Posterior cingulate gyrus (tissue), 11 donors: ENCODE data around the gene PLEKHG7.
"Not testable (repeated sequence)": the region's sequence is repeated elsewhere in the genome, so short reads cannot be mapped to it uniquely, and the experiment has no call there.

Experiments
- DNase-seq, 10 donors: peaks; one replicate each; pipeline versions ENCODE4 v3.0.0 to v3.0.0-alpha.2; 2020 to 2021; ENCODE audit warnings: mixed read lengths in 3 of 10
- intact Hi-C: fragments of 100-400 bp; cut with DNase I; formaldehyde crosslinking; loops from one replicate; pipeline ENCODE4 v1.15.1; 2023

PLEKHG7 gene

GRCh38 chr12:92740411-92740810 lies 37.6 kb downstream of the PLEKHG7 start:
- intact Hi-C loops: no loop called here
- no peak for DNase-seq

- intact Hi-C loops: no loop called here
- no peak for DNase-seq
These were observed 40.2 kb downstream of the PLEKHG7 start for GRCh38 chr12:92743026-92743425.

DNA sequence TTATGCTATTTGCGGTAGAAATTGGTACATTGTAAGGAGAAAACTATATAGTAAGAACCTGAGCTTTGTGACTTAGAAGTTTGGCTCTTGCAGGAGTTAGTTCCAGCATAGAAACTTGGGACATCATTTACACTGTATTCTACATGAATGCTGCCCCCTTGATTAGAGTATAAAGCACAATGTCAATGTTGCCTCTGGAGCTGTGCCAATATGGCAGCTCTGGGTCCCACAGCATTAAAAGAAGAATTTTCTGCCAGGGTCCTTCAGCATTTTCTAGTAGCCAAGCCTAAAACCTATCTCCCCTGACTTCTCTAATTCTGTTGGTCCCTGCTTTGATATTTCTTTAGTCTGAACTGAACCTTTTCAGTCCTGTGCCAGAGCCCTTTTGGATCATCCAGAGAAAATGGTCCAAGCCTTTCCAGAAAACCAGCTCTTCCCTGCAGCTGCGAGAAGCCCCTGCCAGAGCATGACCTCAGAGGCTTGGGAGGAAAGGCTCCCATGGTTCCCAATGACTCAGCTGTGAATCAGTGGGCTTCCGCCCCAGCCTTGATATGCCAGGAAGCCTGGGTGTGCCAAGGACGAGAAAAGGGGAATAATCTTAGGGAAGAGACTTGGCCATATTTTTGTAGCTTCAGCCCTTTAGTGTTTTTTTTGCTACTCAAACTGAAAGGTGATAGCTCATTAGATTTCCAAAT lies 43.2 kb downstream of the PLEKHG7 start:
- DNase-seq: peak in 8 of 10 donors; percentile 21 to 94 (median 70)
- intact Hi-C loops: no loop called here

DNA sequence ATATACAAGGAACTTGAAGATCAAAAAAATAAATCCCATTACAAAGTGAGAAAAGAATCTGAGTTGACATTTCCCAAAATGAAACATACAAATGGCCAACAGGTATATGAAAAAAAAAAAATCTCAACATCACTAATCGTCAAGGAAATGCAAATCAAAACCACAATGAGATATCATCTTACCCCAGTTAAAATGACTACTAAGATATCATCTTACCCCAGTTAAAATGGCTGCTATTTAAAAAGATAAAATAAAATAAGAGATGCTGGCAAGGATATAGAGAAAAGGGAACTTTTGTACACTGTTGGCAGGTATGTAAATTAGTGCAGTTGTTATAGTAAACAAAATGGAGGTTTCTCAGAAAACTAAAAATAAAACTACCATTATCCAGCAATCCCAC lies 44.4 kb downstream of the PLEKHG7 start:
- intact Hi-C loops: no loop called here
- DNase-seq: no peak

DNA sequence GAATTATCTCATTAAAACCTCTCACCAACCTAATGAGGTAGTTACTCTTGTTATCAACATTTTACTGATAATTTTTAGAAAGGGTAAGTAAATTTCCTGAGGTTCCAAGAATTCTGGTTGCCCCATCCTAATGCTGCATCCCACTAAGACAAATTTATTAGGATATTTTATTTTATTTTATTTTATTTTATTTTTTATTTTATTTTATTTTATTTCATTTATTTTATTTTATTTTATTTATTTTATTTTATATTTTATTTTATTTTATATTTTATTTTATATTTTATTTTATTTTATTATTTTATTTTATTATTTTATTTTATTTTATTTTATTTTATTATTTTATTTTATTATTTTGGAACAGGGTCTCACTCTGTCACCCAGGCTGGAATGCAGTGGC lies 46.9 kb downstream of the PLEKHG7 start:
- DNase-seq, intact Hi-C loops: not testable (repeated sequence)

DNA sequence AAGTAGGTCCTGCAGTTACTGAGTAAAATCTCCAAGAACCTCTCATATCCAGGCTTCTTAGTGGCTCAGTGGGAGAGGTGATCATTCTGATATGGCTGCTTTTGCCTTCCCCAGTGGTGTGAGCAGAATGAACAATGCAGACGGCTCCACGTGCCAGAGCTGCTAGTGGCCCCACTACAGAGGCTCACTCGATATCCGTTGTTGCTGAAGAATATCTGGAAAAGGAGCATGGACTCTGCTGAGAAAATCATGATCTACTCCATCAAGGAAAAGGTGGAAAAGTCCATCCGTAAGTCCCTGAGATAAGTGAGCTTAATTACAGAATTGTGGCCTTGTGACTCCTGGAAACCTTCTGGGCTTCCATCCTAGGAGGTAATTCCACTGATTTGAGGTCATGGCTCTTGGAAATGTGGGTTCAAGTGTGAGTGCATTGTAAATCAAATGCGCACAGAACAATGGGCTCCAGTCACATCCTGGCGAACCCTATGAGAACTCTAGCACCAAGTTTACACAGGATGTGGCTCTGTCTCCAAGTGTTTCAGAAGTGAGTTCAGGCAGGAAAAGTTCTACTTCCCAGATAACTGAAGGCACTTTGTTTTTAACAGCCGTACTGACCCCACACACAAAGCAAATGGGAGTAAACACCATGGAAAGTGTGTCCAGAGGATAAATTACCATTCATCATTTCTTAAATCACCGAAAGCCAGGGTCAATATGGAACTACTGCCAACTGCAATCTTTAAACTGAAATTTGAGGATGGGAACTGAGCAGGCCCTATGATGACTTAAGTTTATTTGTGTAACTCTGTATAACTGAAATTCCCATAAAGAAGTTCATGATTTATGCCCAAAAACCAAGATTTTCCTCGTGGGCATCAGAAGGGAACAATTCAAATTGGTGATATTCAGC lies 51.4 kb downstream of the PLEKHG7 start:
- DNase-seq: no peak
- intact Hi-C loops: no loop called here

DNA sequence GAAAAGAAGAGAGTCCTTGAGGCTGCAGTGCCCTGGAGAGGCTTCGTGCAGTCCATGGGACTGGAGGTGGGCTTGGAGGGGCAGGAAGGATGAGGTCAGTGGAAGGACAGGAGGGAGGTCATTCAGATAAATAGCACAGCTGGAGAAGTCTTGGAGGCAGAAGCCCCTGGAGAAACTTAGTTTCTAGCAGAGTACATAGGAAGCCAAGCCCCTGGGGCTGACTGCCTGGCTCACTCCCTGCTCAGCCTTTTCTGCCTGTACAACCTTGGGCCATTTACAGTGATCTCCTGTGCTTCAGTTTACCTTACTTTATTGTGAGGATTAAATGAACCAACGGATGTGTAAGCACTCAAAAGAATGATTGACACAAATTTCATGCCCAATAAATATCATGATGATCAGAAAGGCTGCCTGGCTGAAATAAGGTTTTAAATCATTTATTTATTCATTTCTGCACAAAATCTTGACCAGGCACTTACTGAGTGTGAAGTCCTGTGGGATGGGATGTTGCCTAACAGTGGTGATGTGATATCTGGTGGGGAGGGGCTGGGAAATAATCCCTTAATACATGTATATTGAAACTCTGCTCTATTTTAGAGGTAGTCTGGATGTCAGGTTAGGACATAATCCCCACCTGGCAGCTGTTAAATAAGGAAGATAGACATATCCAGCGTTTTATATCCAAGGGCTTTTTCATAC lies 54.3 kb downstream of the PLEKHG7 start:
- intact Hi-C loops: no loop called here
- DNase-seq: no peak

DNA sequence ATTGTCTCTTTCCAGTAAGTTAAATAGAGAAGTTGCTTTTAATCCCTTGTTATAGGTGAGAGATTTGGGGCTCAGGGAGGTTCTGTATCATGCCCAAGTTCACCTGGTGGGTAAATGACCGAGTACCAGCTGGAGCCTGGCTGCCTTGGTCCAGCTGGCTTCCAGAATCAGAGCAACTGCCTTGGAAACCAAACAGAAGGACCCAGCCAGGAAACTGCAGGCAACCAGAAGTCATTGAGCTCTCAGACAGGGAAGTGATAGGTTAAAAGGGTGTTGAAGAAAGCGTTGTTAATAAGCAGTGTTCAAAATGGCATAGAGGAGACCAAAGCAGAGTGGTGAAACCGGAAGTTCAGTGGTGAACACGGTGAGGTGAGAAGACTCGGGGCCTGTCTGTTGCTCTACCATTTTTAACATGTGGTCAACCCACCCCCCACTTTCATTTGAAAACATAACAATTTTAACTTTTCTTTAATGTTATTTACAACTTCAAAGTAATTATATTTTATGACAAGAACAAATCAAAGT lies 54.9 kb downstream of the PLEKHG7 start:
- DNase-seq: no peak
- intact Hi-C loops: no loop called here

DNA sequence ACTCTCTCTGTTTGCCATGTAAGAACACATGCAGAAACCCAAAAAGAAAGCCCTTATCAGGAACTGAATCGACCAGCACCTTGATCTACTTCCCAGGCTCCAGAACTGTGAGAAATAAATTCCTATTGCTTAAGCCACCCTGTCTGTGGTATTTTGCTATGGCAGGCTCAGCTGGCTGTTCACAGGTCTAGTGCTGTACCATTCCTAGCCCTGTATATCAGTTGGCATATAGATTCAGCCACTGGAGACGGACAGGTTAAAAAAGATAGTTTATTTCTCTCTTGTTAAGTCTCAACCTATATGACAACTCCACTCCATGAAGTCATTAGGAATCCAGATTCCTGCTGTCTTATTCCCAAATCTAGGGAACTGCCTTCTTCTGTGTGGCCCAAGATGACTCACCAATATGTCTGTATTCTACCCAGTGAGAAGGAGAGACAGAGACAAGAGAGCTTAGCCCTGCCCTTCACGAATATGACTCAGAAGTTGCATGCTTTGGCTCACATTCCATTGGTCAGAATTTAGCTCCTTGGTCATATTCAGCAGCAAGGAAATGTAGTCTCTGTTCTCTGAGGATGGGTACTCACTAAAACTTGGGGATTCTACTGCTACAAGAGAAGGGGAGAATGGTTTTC lies 57.0 kb downstream of the PLEKHG7 start:
- intact Hi-C loops: no loop called here

DNA sequence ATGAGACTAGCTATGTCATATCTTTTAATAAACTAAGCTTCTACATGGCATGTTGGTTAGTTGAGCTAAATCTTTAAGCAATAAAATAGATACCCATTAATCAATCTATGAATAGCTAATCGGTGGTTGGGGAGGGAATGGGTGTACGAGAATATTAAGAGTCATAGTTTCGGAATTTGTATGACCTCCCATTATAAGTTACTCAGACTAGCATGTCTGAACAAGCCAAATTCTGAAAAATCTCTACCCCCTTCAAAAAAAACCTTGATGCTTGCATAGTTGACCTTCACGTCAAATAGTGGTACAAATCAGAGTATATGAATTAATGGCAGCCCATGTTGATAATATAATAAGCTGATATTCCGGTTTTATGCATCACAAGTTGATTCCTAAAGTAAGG lies 60.0 kb downstream of the PLEKHG7 start:
- no peak for DNase-seq
- intact Hi-C loops: no loop called here

More for the DNA sequence above, 57.0 kb downstream of the PLEKHG7 start:
- no peak for DNase-seq

DNA sequence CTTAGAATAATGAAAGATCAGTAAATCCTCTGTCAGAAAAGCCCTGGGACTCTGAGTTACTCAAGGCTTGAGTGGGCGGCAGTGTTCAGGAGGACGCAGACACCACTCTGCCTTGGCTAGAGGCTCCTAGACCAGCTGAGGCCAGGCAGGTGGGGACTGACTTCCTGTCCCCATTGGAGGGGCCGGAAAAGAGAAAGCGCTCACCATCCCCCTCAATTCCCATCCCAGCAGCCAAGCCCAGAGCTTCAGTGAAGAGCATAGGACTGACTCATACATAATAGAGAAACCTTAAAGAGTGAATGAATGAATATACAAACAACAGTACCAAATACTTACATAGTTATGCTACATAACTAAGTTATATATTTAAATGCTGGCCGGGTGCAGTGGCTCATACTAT lies 62.0 kb downstream of the PLEKHG7 start:
- intact Hi-C loops: no loop called here
- DNase-seq: no peak

DNA sequence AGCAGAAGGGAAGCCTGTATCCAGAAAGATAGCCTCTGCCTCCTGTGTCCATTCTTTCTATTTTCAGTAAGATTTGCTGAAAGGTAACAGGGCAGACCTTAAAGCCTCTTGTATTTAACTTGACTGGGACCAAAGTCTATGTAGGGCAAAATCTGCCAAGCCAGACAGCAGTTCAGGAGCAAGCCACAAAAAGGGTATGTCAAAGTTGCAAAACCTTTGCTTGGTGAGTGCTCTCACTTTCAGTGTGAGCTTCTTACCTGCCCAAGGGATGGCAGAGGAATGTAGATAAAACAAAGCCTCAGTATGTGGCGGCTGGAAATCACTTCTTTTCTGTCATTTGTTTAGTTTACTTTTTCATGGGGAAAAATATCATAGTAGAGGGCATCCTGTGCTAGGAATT lies 63.1 kb downstream of the PLEKHG7 start:
- no peak for DNase-seq
- intact Hi-C loops: no loop called here

DNA sequence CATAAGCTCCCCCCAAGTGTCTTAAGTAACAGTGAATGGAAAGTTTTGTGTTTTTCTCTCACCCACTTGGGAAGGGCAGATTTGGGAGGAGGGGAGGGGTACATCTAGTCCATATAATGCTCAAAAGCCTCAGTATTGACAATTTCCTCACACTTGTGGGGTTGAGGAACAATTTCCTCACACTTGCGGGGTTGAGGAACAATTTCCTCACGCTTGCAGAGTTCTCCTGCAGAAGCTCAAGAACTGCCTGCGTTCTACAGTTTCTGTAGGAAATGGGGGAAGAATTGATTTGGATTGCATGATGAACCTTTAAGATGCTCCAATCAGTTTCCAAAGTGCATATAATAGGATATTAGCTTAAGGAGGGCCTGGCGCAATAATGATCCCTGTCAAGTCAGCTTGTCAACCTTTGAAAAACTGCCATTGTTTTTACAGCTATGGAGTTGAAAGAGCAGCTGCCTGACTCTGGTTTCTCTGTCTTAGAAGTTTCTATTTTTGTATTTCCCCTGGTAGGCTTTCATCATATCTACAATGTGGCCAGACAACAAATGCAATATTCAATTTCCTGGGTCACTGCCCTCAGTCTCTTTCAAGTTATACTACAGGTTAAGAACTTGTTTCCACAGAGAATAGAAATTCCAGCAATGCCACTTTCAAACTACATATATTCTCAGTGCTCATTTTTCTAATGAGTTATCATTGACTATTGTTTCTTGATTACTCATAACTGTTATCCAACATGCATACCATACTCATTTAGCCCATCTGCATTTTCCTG lies 66.5 kb downstream of the PLEKHG7 start:
- DNase-seq: no peak
- intact Hi-C loops: no loop called here

DNA sequence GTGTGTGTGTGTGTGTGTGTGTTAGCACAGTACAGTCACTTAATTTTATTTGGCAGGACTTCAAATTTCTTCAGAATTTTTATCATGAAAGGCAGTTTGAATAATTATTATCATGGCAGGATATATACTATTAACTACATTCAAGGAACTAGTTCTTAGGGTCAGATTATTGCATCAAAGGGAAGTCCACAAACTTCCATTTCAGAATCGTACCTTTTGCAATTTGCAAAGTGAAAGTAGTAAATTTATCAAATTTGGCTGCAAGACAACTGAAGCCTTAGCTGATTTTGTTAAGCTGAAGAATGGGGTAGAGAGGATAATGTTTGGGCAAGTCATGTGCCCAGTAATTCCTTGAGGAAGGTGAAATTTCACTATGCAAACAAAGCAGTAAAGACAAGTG lies 68.2 kb downstream of the PLEKHG7 start:
- intact Hi-C loops: no loop called here
- no peak for DNase-seq

DNA sequence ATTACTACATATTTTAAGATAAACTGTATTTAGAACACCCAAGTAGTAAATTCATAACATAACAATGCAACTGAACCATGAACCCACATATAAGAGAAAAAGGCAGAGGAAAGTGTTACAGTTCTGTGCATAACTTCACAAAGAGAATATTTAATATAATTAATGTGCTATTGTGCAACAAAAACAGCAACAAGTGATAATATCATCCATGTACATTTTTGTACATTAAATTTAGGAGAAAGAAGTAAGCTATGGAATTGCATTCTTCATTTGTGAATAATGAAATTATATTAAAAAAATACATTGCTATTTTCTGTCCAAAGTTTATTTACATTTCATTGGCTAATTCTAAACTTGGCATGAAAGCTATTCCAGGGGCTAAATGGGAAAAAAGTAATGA lies 72.6 kb downstream of the PLEKHG7 start:
- no peak for DNase-seq
- intact Hi-C loops: no loop called here

DNA sequence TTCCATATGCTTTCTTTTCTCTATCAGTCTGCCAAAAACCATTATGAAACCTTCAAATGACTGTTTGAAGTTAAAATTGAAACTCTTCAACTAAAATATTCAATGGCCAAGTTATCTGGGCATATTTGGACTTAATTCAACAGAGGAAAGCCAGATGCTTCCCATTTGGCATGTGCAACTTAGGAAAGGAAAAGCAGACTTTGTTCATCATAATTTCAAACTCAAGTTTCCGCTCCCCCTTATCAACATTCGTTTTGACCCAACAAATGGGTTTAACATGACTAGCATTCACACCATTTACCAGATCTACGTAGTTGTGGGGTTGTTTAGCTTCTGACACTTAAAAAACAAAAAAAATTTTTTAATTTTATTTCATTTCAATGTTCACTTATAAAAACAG lies 75.7 kb downstream of the PLEKHG7 start:
- no peak for DNase-seq
- intact Hi-C loops: no loop called here

GRCh38 chr12:92779902-92780301 lies 77.1 kb downstream of the PLEKHG7 start:
- intact Hi-C loops: loop anchor here (10.0 kb wide), 2 partner anchors 615 to 645 kb away; no protein-coding TSS in a partner anchor
- DNase-seq: no peak

- DNase-seq: no peak
- intact Hi-C loops: loop anchor here (10.0 kb wide), 2 partner anchors 610 to 640 kb away; no protein-coding TSS in a partner anchor
These were observed 81.6 kb downstream of the PLEKHG7 start for GRCh38 chr12:92784356-92784755.

- DNase-seq: no peak
- intact Hi-C loops: loop anchor here (5.0 to 10.0 kb wide), 3 partner anchors 142 to 640 kb away; partner anchors contain the start of gene EEA1
These were observed 82.2 kb downstream of the PLEKHG7 start for GRCh38 chr12:92784797-92785562.
